ENCODE measurements around the gene FIP1L1.
"Not testable (repeated sequence)": the region's sequence is repeated elsewhere in the genome, so short reads cannot be mapped to it uniquely, and the experiment has no call there.

FIP1L1 gene

GRCh38 chr4:53378171-53378482 is 686 bp downstream of the FIP1L1 start:
- DNase-seq, result no peak

- DNase-seq, result no peak
Measured at GRCh38 chr4:53380221-53380620, 2.8 kb downstream of the FIP1L1 start.

GRCh38 chr4:53409479-53409878 is 32.0 kb downstream of the FIP1L1 start:
- not testable (repeated sequence) for DNase-seq

- no peak for DNase-seq
Measured at GRCh38 chr4:53419208-53419607, 41.8 kb downstream of the FIP1L1 start.

GRCh38 chr4:53421791-53422190 is 44.4 kb downstream of the FIP1L1 start:
- DNase-seq, result no peak

GRCh38 chr4:53422367-53422766 is 44.9 kb downstream of the FIP1L1 start:
- no peak for DNase-seq

GRCh38 chr4:53424280-53424679 is 46.8 kb downstream of the FIP1L1 start:
- no peak for DNase-seq

- no peak for DNase-seq
Measured at GRCh38 chr4:53427366-53427765, 49.9 kb downstream of the FIP1L1 start.

GRCh38 chr4:53431052-53431451 is 53.6 kb downstream of the FIP1L1 start:
- no peak for DNase-seq

- no peak for DNase-seq
Measured at GRCh38 chr4:53432528-53433424, 55.3 kb downstream of the FIP1L1 start.

- no peak for DNase-seq
Measured at GRCh38 chr4:53436251-53436650, 58.8 kb downstream of the FIP1L1 start.

- DNase-seq, result no peak
Measured at GRCh38 chr4:53441564-53441963, 64.1 kb downstream of the FIP1L1 start.

GRCh38 chr4:53444954-53445353 is 67.5 kb downstream of the FIP1L1 start:
- no peak for DNase-seq

- no peak for DNase-seq
Measured at GRCh38 chr4:53450773-53451172, 73.3 kb downstream of the FIP1L1 start.

- no peak for DNase-seq
Measured at GRCh38 chr4:53453385-53453784, 75.9 kb downstream of the FIP1L1 start.

- no peak for DNase-seq
Measured at GRCh38 chr4:53455766-53456165, 78.3 kb downstream of the FIP1L1 start.

GRCh38 chr4:53456178-53456577 is 78.7 kb downstream of the FIP1L1 start:
- DNase-seq, result no peak

- no peak for DNase-seq
Measured at GRCh38 chr4:53459548-53459947, 82.1 kb downstream of the FIP1L1 start.

- no peak for DNase-seq
Measured at GRCh38 chr4:53461244-53461643, 83.8 kb downstream of the FIP1L1 start.

GRCh38 chr4:53463340-53463739 is 85.9 kb downstream of the FIP1L1 start:
- no peak for DNase-seq

GRCh38 chr4:53465281-53465680 is 87.8 kb downstream of the FIP1L1 start:
- no peak for DNase-seq

- DNase-seq, result no peak
Measured at GRCh38 chr4:53465891-53466290, 88.5 kb downstream of the FIP1L1 start.

GRCh38 chr4:53466576-53466975 is 89.1 kb downstream of the FIP1L1 start:
- DNase-seq, result not testable (repeated sequence)

GRCh38 chr4:53476232-53477037 is 99.0 kb downstream of the FIP1L1 start:
- DNase-seq, result peak; percentile 22
